GM12892 (cell line): ENCODE data around the gene TLE3.

Source experiments
- POLR2A ChIP-seq: IDR thresholded peaks from 2 replicates; pipeline ENCODE4 v1.6.1; 2011; ENCODE audit warnings: low read depth, low read length, control low read depth
- POLR2AphosphoS5 ChIP-seq: IDR thresholded peaks from 2 replicates; pipeline ENCODE4 v1.6.1; 2011; ENCODE audit warnings: low read depth, low read length, control low read depth
- TAF1 ChIP-seq: IDR thresholded peaks from 2 replicates; pipeline ENCODE4 v1.6.1; 2011; ENCODE audit warnings: low read depth, mild to moderate bottlenecking, control low read depth, low read length, borderline replicate concordance

DNA sequence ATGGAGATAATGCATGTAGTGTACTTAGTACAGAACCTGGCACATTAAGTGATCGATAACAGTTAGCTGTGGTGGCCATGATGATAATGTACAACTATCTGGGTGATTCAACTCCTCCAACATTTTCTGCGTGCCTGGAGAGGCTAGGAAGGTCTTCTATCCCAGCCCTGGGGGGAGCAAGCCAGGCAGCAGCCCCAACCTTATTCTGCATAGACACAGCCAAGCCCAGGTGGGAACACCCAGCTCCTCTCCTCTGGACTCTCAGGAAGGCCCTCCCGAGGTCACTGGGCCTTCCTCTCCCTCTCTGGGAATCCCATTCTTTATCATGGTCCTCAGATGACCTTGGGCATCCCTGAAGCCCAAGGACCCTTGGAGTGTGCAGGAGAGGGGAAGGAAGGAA, 5.1 kb upstream of the TLE3 start:
- TF ChIP-seq POLR2A: no peak
- TF ChIP-seq TAF1: no peak
- no peak for TF ChIP-seq POLR2AphosphoS5
